ENCODE results near the gene GALNT14. TPM values are rescaled to one million over a fixed set of nuclear protein-coding genes. Genes with fewer than 3 reads are reported as not detected.

Gene GALNT14
- total and polyA plus RNA-seq, 2 donors (not counting 1 experiment from before 2014, with no cell fraction given), result 0.15 to 0.83 TPM

DNA sequence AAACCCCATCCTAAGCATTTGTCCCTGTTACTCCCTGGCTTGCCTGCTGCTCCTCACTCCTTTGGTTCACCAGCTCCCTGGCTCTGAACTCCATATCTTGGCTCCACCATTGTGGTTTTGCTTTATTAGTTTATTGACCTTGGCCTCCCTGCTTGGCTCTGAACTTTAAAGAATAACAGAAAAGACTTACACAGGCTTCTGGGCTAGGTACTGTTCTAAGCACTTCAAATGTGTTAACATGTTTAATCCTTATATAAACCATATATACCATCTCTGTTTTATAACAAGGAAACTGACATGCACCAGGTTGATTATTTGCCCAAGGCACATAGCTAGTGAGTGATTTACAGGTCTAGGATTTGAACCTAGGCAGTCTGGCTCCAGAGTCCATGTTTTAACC, 181.2 kb downstream of the GALNT14 start:
- no peak for DNase-seq (ENCODE audit: low read depth in 2 of 2)
- Histone ChIP-seq H3K4me1 (ENCODE audit: control insufficient read depth, extremely low read depth, insufficient read depth, low read length) (no peaks in the 10 kb centered on the region), H3K4me2 (ENCODE audit: extremely low read depth, insufficient read depth, low read length) (no peak overlapping the region), H3K4me3 (replicated peaks in 1 of 4; ENCODE audit: control extremely low read depth in 1 of 4, insufficient read depth in 1 of 4, low read depth in 3 of 4, low read length in 4 of 4) (no peak overlapping the region), H3K9me3 (ENCODE audit: control insufficient read depth, insufficient read depth, low read depth, low read length) (no peaks in the 10 kb centered on the region), H2AFZ (ENCODE audit: low read length) (no peak overlapping the region), H3K9ac (ENCODE audit: insufficient read depth, low read length) (no peak overlapping the region), H3K79me2 (ENCODE audit: control insufficient read depth, insufficient read depth, low read length) (no peaks in the 10 kb centered on the region), H4K20me1 (ENCODE audit: control insufficient read depth, extremely low read depth, insufficient read depth, low read length) (no peaks in the 10 kb centered on the region), H3K27ac (ENCODE audit: insufficient read depth, low read length) (no peak overlapping the region), H3K36me3 (ENCODE audit: control insufficient read depth, insufficient read depth, low read length) (no peaks in the 10 kb centered on the region), H3K27me3 (ENCODE audit: control insufficient read depth, insufficient read depth, low read length) (no peaks in the 10 kb centered on the region)
- no peak for TF ChIP-seq EZH2 (IDR thresholded peaks at IDR 0.05; ENCODE audit: low read length, missing control alignments)

- H3K36me3 ChIP-seq (ENCODE audit: control insufficient read depth, insufficient read depth, low read length), result no peaks in the 10 kb centered on the region
- no peak overlapping the region for H3K27ac ChIP-seq (ENCODE audit: insufficient read depth, low read length)
- TF ChIP-seq EZH2 (IDR thresholded peaks at IDR 0.05; ENCODE audit: low read length, missing control alignments) (no peak), CTCF (conservative IDR thresholded peaks at IDR 0.05 in 1 of 2, IDR thresholded peaks at IDR 0.05 in 1 of 2; ENCODE audit: low read depth in 1 of 2, low read length in 2 of 2) (no peak)
- H3K9ac ChIP-seq (ENCODE audit: insufficient read depth, low read length), result no peak overlapping the region
- no peak overlapping the region for H3K4me2 ChIP-seq (ENCODE audit: extremely low read depth, insufficient read depth, low read length)
- DNase-seq (ENCODE audit: low read depth in 2 of 2), result no peak
- H3K27me3 ChIP-seq (ENCODE audit: control insufficient read depth, insufficient read depth, low read length), result no peaks in the 10 kb centered on the region
- H4K20me1 ChIP-seq (ENCODE audit: control insufficient read depth, extremely low read depth, insufficient read depth, low read length), result no peaks in the 10 kb centered on the region
- H3K9me3 ChIP-seq (ENCODE audit: control insufficient read depth, insufficient read depth, low read depth, low read length), result no peaks in the 10 kb centered on the region
- H2AFZ ChIP-seq (ENCODE audit: low read length), result no peak overlapping the region
- H3K79me2 ChIP-seq (ENCODE audit: control insufficient read depth, insufficient read depth, low read length), result no peaks in the 10 kb centered on the region
- no peak overlapping the region for H3K4me3 ChIP-seq (replicated peaks in 1 of 4; ENCODE audit: control extremely low read depth in 1 of 4, insufficient read depth in 1 of 4, low read depth in 3 of 4, low read length in 4 of 4)
- no peaks in the 10 kb centered on the region for H3K4me1 ChIP-seq (ENCODE audit: control insufficient read depth, extremely low read depth, insufficient read depth, low read length)
Observed at GRCh38 chr2:30955516-30956132, 182.6 kb downstream of the GALNT14 start.

- TF ChIP-seq EZH2 (IDR thresholded peaks at IDR 0.05; ENCODE audit: low read length, missing control alignments), result no peak
- no peak for TF ChIP-seq CTCF (conservative IDR thresholded peaks at IDR 0.05 in 1 of 2, IDR thresholded peaks at IDR 0.05 in 1 of 2; ENCODE audit: low read depth in 1 of 2, low read length in 2 of 2)
- H3K27ac ChIP-seq (ENCODE audit: insufficient read depth, low read length), result no peak overlapping the region
- H3K9ac ChIP-seq (ENCODE audit: insufficient read depth, low read length), result no peak overlapping the region
- DNase-seq (ENCODE audit: low read depth in 2 of 2), result no peak
- no peak overlapping the region for H2AFZ ChIP-seq (ENCODE audit: low read length)
- no peaks in the 10 kb centered on the region for H3K9me3 ChIP-seq (ENCODE audit: control insufficient read depth, insufficient read depth, low read depth, low read length)
- H4K20me1 ChIP-seq (ENCODE audit: control insufficient read depth, extremely low read depth, insufficient read depth, low read length), result no peaks in the 10 kb centered on the region
- no peaks in the 10 kb centered on the region for H3K36me3 ChIP-seq (ENCODE audit: control insufficient read depth, insufficient read depth, low read length)
- H3K4me2 ChIP-seq (ENCODE audit: extremely low read depth, insufficient read depth, low read length), result no peak overlapping the region
- H3K79me2 ChIP-seq (ENCODE audit: control insufficient read depth, insufficient read depth, low read length), result no peaks in the 10 kb centered on the region
- no peak overlapping the region for H3K4me3 ChIP-seq (replicated peaks in 1 of 4; ENCODE audit: control extremely low read depth in 1 of 4, insufficient read depth in 1 of 4, low read depth in 3 of 4, low read length in 4 of 4)
- no peaks in the 10 kb centered on the region for H3K27me3 ChIP-seq (ENCODE audit: control insufficient read depth, insufficient read depth, low read length)
- H3K4me1 ChIP-seq (ENCODE audit: control insufficient read depth, extremely low read depth, insufficient read depth, low read length), result no peaks in the 10 kb centered on the region
Observed at GRCh38 chr2:30950339-30950738, 187.9 kb downstream of the GALNT14 start.

All from fibroblast of lung (primary cell).